GM18508 (cell line): ENCODE measurements around the gene SP3.
A peak's percentile ranks its signal among the peaks of the same experiment; 100 is the strongest.

Experiments
- ATAC-seq: cut with Tn5 transposase; IDR thresholded peaks from one replicate; pipeline ENCODE4 v1.9.1; 2021; ENCODE audit warnings: moderate number of reproducible peaks; ENCODE audit not compliant: insufficient read depth, unreplicated experiment

Gene SP3

DNA sequence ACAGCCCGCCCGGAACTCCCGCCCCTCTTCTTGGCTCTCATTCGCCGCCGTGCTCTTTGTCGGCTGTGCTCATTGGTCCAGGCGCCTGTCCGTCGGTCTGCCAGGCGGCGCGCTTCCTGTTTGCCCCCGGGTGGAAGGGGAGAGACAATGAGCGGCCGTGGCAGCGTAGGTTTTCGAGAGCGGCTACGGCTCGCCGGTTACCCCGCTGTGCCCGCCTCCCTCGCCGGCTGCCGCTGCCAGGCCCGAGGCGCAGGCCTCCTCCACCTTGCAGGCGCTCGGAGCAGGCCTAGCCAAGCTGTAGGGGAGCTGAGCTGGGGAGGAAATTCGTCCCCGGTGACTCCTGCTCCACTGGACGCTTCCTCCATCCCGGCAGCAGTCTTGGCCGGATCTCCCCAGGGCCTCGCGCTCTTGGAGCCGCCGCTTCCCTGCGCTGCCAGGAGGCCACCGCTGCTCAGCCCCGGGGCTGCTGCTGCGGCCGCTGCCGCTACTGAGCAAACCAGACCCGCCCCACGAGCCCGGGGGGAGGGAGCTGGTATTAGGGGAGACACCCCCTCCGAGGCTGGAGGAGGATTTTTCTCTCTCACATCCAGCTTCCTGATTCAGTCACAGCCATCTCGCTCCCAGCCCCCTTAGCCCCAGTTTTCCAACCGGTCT lies at the start of gene SP3:
SP3 (minus strand) TSS at position 2 of the 654 bp plus-strand sequence. CDS start 202 bp downstream, outside the sequence.
- peak; percentile 58 for ATAC-seq

DNA sequence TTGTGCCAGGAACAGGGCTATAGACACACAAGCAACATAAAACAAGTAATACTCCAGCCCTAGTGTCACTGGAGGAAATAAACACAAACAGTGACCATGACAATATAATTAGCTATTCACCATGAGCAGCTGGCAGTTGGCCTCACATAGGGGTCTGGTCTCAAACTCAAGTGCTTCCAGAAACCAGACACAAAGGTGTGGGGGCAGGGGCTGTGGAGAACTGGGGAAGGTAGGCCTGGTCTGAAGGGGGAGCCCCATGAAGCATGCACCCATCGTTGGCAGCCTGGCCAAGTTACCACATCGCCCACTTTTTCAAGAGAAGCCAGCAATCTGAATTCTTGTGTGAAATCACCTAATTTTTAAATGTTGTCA lies 49.5 kb upstream of the SP3 start:
- ATAC-seq, result no peak

DNA sequence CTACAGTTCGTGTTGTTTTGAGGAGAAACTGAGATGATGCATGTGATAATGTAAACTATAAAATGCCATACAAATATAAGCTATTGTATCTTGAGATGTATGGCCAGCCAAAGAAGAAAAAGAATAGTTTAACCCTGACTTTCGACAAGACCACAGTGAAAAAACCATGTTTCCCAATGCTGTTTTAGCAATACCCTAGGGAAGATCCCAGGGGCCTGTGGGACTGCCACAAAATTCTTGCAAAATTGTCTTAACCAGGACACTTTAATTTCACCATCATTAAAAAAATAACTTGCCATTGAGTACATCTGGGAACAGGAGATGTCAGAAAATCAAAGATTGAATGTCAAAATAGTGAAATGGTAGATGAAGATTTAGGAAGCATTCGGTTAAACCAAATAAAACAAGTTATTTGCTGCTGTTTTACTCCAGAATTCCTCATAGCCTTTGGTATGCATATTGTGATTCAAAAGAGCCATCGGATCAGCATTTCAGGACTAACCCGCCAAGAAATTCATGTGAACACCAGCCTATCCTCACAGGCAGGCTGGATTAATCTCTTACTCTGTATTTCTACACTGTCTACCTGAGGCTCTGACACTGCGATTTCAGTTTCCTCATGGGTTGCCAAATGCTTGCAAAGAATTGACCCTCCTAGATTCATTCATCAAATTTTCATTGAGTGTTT lies 49.0 kb upstream of the SP3 start:
- ATAC-seq, result no peak

DNA sequence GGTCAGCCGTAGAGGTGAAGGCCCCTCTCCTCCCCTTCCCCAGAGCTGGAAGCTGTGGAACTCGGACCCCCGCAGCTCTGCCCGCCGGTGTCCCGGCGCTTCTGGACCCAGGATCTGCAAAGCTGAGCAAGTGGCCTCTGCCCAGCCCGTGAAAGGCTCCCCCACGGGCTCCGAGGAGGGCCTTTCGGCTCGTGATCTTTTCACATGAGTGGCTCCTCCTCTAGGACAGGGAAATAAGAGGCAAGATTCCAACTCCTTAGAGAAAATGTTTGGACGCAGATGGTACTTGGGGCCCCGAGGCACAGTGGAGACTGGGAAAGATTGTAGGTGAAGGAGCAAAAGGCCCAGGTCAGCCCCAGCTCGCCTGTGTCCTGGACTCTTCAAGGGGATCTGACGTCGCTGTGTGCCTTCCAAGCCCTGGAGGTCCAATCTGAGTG lies 48.2 kb upstream of the SP3 start:
- no peak for ATAC-seq

- ATAC-seq, result no peak
Observed at GRCh38 chr2:174012347-174013314, 47.5 kb upstream of the SP3 start.

DNA sequence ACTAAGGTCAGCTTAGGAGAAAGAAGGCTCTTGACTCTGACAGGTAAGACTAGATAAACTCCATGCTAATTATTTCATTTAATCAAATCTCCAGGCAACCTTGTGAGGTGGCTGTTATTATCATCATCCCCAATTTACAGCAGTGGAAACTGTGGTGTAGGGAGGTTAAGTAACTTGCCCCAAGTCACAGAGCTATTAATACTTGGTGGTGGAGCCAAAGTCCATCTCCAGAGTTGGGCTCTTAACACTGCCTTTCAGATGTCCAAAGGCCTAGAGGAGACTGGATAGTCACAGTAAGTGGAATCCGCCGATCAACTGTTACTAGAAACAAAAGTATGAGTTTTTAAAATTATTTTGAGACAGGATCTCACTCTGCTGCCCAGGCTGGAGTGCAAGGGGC lies 46.6 kb upstream of the SP3 start:
- ATAC-seq, result no peak

GRCh38 chr2:174011173-174011572 lies 46.0 kb upstream of the SP3 start:
- no peak for ATAC-seq

DNA sequence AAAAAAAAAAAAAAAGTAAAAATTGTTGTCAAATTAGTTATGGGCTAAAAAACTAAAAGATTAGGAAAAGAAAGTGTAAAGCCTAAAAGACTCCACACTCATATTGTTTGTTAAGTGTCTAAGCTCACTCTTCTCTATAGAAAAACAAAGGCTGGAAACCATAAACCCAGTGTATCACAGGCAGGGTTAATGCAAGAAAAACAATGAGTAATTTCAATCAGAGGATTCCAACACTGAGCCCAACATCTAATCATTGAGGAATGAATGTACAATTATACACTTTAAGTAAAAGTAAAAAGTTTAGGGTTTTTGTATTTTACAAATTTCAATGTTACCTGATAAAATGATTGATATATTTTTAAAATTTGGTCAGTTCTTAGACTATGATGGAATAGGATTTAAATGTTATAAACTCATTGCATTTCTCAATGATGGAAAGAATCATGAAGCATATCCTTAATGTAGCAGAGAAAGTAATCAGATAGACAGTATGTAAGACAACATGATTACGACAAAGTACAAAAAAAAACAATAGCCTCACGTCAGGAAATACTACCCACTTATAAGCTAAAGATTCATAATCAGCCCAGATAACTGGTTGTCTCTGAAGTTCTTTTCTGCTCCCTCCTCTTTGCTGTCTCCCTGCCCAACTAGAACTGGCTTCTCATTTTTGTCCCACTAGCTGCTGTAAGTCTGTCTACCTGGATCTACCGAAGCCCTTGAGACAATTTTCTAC lies 44.5 kb upstream of the SP3 start:
- no peak for ATAC-seq

DNA sequence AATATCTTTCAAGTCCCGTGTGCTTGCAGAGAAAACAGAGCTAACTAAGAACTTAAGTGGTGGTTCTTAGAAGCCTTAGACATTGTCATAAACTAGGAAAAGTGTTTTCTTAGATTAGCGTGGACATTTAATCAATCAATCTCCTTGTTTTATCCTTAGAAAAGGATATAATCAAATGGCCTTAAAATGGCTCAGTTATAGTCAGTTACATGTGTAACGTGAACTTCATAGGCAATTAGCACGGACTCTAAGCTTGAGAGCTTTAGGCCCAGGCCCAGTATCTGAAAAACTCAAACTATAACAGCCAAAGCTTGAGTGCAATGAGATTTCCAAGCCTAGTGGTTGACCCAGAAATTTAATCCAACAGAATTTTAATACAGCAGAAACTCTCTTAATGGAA lies 43.5 kb upstream of the SP3 start:
- ATAC-seq, result no peak

DNA sequence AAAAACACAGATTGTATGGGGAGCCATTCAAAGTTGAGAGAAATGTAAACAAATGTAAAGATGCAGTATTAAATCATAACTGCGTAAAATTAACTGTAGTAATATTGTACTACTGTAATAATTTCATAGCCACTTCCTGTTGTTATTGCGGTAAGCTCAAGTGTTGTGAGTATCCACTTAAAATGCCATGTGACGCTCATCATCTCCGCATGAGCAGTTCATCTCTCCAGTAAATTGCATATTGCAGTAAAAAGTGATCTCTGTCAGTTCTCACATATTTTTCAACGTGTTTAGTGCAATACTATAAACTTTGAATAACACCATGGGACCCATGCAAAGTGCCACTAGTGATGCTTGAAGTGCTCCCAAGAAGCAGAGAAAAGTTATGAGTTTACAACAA lies 41.8 kb upstream of the SP3 start:
- ATAC-seq, result no peak

DNA sequence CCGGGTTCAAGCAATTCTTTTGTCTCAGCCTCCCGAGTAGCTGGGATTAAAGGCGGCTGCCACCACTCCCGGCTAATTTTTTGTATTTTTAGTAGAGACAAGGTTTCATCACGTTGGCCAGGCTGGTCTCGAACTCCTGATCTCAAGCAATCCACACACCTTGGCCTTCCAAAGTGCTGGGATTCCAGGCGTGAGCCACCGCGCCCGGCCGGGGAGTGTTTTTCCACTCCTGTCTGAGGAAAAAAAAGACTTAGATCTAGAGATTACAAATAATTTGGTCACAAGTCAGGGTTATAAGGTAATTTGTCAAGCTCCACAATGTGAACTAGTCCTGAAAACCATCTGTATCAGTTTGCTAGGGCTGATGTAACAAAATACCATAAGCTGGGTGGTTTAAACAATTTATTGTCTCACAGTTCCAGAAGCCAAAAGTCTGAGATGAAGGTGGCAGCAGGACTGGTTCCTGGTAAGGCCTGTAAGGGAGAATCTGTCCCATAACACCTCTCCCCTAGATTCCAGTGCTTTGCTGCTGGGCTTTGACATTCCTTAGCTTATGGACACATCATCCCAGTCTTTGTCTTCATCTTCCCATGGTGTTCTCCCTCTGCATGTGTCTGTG lies 40.7 kb upstream of the SP3 start:
- ATAC-seq, result no peak

DNA sequence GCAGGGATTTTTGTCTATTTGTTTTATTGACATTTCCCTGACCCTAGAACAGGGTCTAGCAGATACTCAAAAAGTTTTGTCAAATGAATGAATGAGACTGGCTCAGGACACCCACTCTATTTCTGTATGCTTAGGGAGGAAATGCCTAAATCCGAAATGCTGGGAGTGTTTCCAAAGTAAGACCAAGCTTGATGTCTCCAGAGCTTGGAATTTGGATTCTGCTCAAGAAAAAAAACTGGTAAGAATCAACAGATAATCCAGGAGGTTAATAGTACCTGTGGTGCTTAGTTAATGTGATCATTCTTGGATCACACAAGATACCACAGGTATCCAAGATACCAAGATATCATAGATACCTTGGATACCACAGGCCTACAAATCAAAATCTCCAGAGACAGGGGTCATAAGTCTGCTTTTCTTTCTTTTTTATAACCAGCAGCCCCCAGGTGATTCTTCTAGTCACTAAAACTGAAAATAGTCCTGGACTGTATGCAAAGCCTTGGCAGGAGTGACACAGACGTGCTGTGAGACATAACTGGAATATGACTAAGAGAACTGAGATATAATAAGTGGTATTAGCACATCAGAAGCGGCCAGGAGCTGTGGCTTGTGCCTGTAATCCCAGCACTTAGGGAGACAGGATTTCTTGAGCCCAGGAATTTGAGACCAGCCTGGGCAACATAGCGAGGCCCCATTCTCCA lies 39.9 kb upstream of the SP3 start:
- ATAC-seq, result no peak

DNA sequence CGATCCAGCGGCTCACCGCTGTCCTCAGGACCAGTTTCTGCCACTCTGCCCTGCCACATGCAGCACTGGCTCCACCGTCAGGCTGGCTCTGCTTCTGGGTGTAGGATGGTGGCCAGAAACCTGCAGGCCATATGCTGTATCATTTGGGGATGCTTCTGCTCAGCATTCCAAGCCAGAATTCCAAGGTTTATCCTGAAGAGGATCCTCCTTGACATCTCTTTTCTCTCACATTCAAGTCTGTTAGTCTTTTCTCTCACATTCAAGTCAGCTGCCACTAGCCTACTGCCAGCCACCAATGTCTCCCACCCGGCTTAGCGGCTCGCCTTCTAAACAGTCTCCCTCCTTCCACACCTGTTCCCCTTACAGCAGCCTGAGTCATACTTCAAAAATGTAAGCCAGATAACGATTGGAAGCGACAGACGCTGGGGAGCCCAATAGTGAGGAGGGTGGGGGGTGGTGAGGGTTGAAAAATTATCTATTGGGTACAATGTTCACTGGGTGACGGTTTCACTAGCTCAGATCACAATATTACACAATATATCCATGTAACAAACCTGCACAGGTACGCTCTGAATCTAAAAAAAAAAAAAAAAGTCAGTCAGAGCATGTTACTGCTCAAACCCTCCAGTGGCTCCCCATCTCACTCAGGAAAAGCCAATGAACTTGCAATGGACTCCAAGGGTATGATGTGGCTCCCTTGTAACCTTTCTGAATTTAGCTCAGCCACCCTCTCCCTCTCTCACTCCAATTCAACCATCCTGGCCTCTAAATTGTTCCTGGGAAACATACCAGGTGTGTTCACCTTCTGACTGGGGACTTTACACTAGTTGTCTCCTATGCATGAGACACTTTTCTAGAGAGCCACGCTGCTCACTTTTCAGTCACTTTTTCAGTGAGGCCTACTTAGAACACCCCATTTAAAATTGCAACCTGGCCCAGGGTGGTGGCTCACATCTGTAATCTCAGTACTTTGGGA lies 38.8 kb upstream of the SP3 start:
- no peak for ATAC-seq

- no peak for ATAC-seq
Observed at GRCh38 chr2:174002679-174003078, 37.5 kb upstream of the SP3 start.

DNA sequence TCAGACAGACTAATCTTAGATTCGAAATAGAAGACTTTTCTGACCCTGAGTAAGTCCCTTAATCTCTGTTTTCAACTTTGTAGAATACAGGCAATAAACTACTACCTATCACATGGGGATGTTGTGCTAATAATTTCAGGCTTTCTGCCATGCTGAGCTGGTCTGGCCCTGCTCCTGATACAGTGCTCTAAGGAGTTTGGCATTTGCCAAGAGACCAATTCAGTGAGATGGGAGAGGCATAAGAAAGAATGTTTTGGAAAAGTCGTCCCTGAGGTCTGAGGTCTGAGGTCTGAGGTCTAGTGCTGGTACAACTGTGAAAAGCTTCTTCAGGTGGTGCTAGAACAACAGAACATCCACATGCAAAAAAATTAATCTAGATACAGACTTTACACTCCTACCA lies 35.9 kb upstream of the SP3 start:
- no peak for ATAC-seq

DNA sequence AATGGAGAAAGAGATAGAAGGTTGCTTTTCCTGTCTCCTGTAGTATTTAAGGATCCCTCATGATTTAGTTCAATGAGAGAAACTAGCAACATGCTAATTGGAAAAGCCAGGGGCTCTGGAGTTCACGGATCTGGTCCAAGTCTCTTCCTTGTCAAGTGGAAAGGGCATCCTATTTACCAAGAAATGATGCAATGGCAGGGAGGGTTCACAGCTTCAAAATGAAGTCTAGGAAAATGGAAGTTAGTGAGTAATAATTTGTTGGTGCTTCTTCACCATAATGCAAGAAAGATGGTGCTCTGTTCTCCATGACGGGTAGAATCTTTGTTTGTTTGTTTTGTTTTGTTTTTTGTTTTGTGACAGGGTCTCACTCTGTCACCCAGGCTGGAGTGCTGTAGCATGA lies 34.6 kb upstream of the SP3 start:
- ATAC-seq, result no peak

GRCh38 chr2:173999272-173999671 lies 34.1 kb upstream of the SP3 start:
- ATAC-seq, result no peak

DNA sequence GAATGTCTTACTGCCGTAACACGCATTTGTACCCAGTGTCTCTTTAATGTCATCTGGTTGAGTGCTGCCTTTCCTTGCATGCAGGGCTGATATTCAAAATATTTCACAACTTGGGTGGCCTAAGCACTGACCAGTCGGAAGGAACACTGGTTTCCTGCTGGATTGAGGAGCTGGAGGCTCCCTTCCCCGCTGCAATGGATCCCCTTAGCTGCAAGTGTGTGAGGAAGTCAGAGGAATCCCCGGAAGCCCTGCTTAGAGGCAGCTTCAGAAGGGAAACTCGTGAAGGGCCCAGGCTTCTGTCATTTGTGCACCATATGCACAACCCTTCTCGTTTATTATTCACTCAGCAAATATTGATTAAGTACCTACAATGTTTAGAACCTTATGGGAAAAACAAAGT lies 33.2 kb upstream of the SP3 start:
- no peak for ATAC-seq
